HG03103 (cell line): ENCODE measurements around the gene R3HCC1L.
"Not testable (repeated sequence)": the region's sequence is repeated elsewhere in the genome, so short reads cannot be mapped to it uniquely, and the experiment has no call there.

ENCODE experiments used
- ATAC-seq: cut with Tn5 transposase; IDR thresholded peaks from one replicate; pipeline ENCODE4 v1.9.1; 2021; ENCODE audit warnings: low read depth; ENCODE audit not compliant: unreplicated experiment

R3HCC1L gene

GRCh38 chr10:98128802-98129201 is 5.7 kb upstream of the R3HCC1L start:
- no peak for ATAC-seq

- no peak for ATAC-seq
These were observed 2.8 kb upstream of the R3HCC1L start for GRCh38 chr10:98131619-98132018.

- ATAC-seq, result peak; percentile 34
These were observed 1.2 kb upstream of the R3HCC1L start for GRCh38 chr10:98133075-98133752.

GRCh38 chr10:98134117-98134430 is 383 bp upstream of the R3HCC1L start:
- ATAC-seq, result no peak

- ATAC-seq, result peak; percentile 4
These were observed 904 bp downstream of the R3HCC1L start for GRCh38 chr10:98135222-98135899.

GRCh38 chr10:98136775-98137174 is 2.3 kb downstream of the R3HCC1L start:
- not testable (repeated sequence) for ATAC-seq

- no peak for ATAC-seq
These were observed 3.6 kb downstream of the R3HCC1L start for GRCh38 chr10:98138031-98138430.

- no peak for ATAC-seq
These were observed 5.0 kb downstream of the R3HCC1L start for GRCh38 chr10:98139431-98139830.

- no peak for ATAC-seq
These were observed 7.1 kb downstream of the R3HCC1L start for GRCh38 chr10:98141484-98142073.

GRCh38 chr10:98144985-98145384 is 10.5 kb downstream of the R3HCC1L start:
- ATAC-seq, result no peak

GRCh38 chr10:98149858-98150257 is 15.4 kb downstream of the R3HCC1L start:
- no peak for ATAC-seq

GRCh38 chr10:98150544-98150943 is 16.1 kb downstream of the R3HCC1L start:
- no peak for ATAC-seq

- ATAC-seq, result not testable (repeated sequence)
These were observed 18.3 kb downstream of the R3HCC1L start for GRCh38 chr10:98152778-98153177.

GRCh38 chr10:98153213-98153958 is 18.9 kb downstream of the R3HCC1L start:
- not testable (repeated sequence) for ATAC-seq

- no peak for ATAC-seq
These were observed 19.6 kb downstream of the R3HCC1L start for GRCh38 chr10:98154076-98154475.

- ATAC-seq, result no peak
These were observed 24.1 kb downstream of the R3HCC1L start for GRCh38 chr10:98158576-98158975.

- ATAC-seq, result no peak
These were observed 29.5 kb downstream of the R3HCC1L start for GRCh38 chr10:98163941-98164340.

GRCh38 chr10:98167191-98167590 is 32.7 kb downstream of the R3HCC1L start:
- no peak for ATAC-seq

GRCh38 chr10:98168147-98168546 is 33.7 kb downstream of the R3HCC1L start:
- peak; percentile 47 for ATAC-seq

- ATAC-seq, result no peak
These were observed 34.3 kb downstream of the R3HCC1L start for GRCh38 chr10:98168766-98169165.

GRCh38 chr10:98169379-98169778 is 34.9 kb downstream of the R3HCC1L start:
- no peak for ATAC-seq
